Common myeloid progenitor, CD34-positive (primary cell): Measurements from ENCODE around the gene NFAT5.

Experiments
- CTCF ChIA-PET: fragments of 350-600 bp; sonication (Branson Sonifier 250); formaldehyde crosslinking; loops from one replicate; lab custom pipeline; 2021; ENCODE audit warnings: antibody characterized with exemption; lab: Charles Lee
- POLR2A ChIA-PET: fragments of 350-600 bp; sonication (Branson Sonifier 250); formaldehyde crosslinking; loops from one replicate; lab custom pipeline; 2021; ENCODE audit warnings: antibody characterized with exemption; lab: Charles Lee
- DNase-seq, 3 donors: peaks; one replicate each; pipeline versions ENCODE4 v3.0.0 to v3.0.0-alpha.2; 2013
- H3K27ac ChIP-seq, 2 experiments: 1 replicate in 1 of 2; 2 replicates in 1 of 2; pipeline ENCODE4 v1.7.0; 2013; ENCODE audit warnings: inconsistent platforms in 2 of 2, low read length in 2 of 2, mild to moderate bottlenecking in 2 of 2, low read depth in 1 of 2, moderate library complexity in 1 of 2; ENCODE audit not compliant: severe bottlenecking in 2 of 2, insufficient read depth in 1 of 2, poor library complexity in 1 of 2
- H3K27me3 ChIP-seq, 5 experiments: replicated peaks in 2 of 5; 1 replicate in 3 of 5; 2 replicates in 2 of 5; pipeline versions ENCODE4 v1.6.1 to v1.7.0; 2013; ENCODE audit warnings: low read length in 4 of 5, mild to moderate bottlenecking in 2 of 5, moderate library complexity in 2 of 5, inconsistent platforms in 1 of 5; ENCODE audit not compliant: insufficient read depth in 5 of 5, control insufficient read depth in 4 of 5
- H3K36me3 ChIP-seq, 4 experiments: 1 replicate in 2 of 4; 2 replicates in 2 of 4; pipeline versions ENCODE4 v1.6.1 to v1.7.0; 2013; ENCODE audit warnings: low read length in 3 of 4, control low read depth in 1 of 4, mild to moderate bottlenecking in 1 of 4; ENCODE audit not compliant: control insufficient read depth in 4 of 4, insufficient read depth in 4 of 4
- H3K4me1 ChIP-seq, 4 experiments: 1 replicate in 3 of 4; 2 replicates in 1 of 4; pipeline versions ENCODE4 v1.6.1 to v1.7.1; 2013; ENCODE audit warnings: low read length in 3 of 4, mild to moderate bottlenecking in 3 of 4, control low read depth in 1 of 4, inconsistent platforms in 1 of 4, moderate library complexity in 1 of 4; ENCODE audit not compliant: control insufficient read depth in 4 of 4, insufficient read depth in 4 of 4; ENCODE audit errors: control extremely low read depth in 1 of 4
- H3K4me3 ChIP-seq, 7 experiments: 1 replicate in 4 of 7; 2 replicates in 3 of 7; pipeline versions ENCODE4 v1.5.1 to v1.7.0; 2013; ENCODE audit warnings: mild to moderate bottlenecking in 7 of 7, low read length in 6 of 7, moderate library complexity in 6 of 7, inconsistent platforms in 2 of 7, low read depth in 2 of 7, control low read depth in 1 of 7; ENCODE audit not compliant: insufficient read depth in 4 of 7, control insufficient read depth in 1 of 7; ENCODE audit errors: extremely low read depth in 1 of 7
- H3K9me3 ChIP-seq, 5 experiments: 1 replicate in 4 of 5; 2 replicates in 1 of 5; pipeline versions ENCODE4 v1.6.1 to v1.7.1; 2013; ENCODE audit warnings: low read length in 4 of 5, mild to moderate bottlenecking in 2 of 5, inconsistent platforms in 1 of 5, low read depth in 1 of 5, moderate library complexity in 1 of 5; ENCODE audit not compliant: control insufficient read depth in 4 of 5, insufficient read depth in 2 of 5; ENCODE audit errors: control extremely low read depth in 1 of 5
- WGBS: methylation state at CpG from one replicate; pipeline ENCODE4 v1.1.5; 2013; ENCODE audit not compliant: insufficient coverage; 5-methylcytosine and 5-hydroxymethylcytosine counted together

NFAT5 gene

GRCh38 chr16:69606985-69607384, 41.2 kb downstream of the NFAT5 start:
- Histone ChIP-seq H3K27ac (no peak overlapping the region), H3K4me3 (no peak overlapping the region), H3K4me1 (no peaks in the 10 kb centered on the region), H3K9me3 (no peaks in the 10 kb centered on the region), H3K27me3 (no peaks in the 10 kb centered on the region), H3K36me3 (peaks cover 0 to 3% (median 0%) of the 10 kb centered on the region in 4 experiments)
- DNase-seq = no peak
- CTCF ChIA-PET = interaction anchor here (1.5 kb wide), 1 partner anchor 10 kb away, joined by 5 read pairs; no protein-coding TSS in a partner anchor
- POLR2A ChIA-PET = interaction anchor here (1.2 kb wide), 1 partner anchor 16 kb away, joined by 4 read pairs; no protein-coding TSS in a partner anchor

- H3K9me3 ChIP-seq = no peaks in the 10 kb centered on the region
- no peaks in the 10 kb centered on the region for H3K4me1 ChIP-seq
- H3K27ac ChIP-seq = no peak overlapping the region
- H3K36me3 ChIP-seq = peaks cover 0 to 3% (median 0%) of the 10 kb centered on the region in 4 experiments
- no peak overlapping the region for H3K4me3 ChIP-seq
- DNase-seq = no peak
- no peaks in the 10 kb centered on the region for H3K27me3 ChIP-seq
- ChIA-PET CTCF (interaction anchor here (1.9 kb wide), 1 partner anchor 11 kb away, joined by 5 read pairs; no protein-coding TSS in a partner anchor), POLR2A (no interaction called here)
Observed at GRCh38 chr16:69607674-69608073, 41.9 kb downstream of the NFAT5 start.

- no CpG with 5 or more reads among the region's 1 CpG for WGBS
- H3K27ac ChIP-seq = no peak overlapping the region
- H3K27me3 ChIP-seq = no peaks in the 10 kb centered on the region
- H3K36me3 ChIP-seq = no peaks in the 10 kb centered on the region
- peaks cover 0 to 13% (median 5%) of the 10 kb centered on the region in 4 experiments for H3K4me1 ChIP-seq
- H3K4me3 ChIP-seq = no peak overlapping the region
- POLR2A ChIA-PET = interaction anchor here (0.6 kb wide), 1 partner anchor 35 kb away, joined by 3 read pairs; no protein-coding TSS in a partner anchor
- no peaks in the 10 kb centered on the region for H3K9me3 ChIP-seq
- CTCF ChIA-PET = interaction anchor here (0.8 kb wide), 1 partner anchor 36 kb away, joined by 3 read pairs; no protein-coding TSS in a partner anchor
- DNase-seq = no peak
Observed at GRCh38 chr16:69610356-69610755, 44.6 kb downstream of the NFAT5 start.

- H3K27me3 ChIP-seq = no peaks in the 10 kb centered on the region
- ChIA-PET POLR2A (no interaction called here), CTCF (interaction anchor here (0.8 to 1.1 kb wide), 3 partner anchors 8 to 14 kb away, joined by 3 to 4 read pairs (median 3); no protein-coding TSS in a partner anchor)
- H3K27ac ChIP-seq = no peak overlapping the region
- no peak overlapping the region for H3K4me3 ChIP-seq
- peaks cover 0 to 4% (median 1%) of the 10 kb centered on the region in 4 experiments for H3K36me3 ChIP-seq
- DNase-seq = no peak
- H3K4me1 ChIP-seq = peaks cover 0 to 13% (median 5%) of the 10 kb centered on the region in 4 experiments
- no peaks in the 10 kb centered on the region for H3K9me3 ChIP-seq
Observed at GRCh38 chr16:69611103-69611640, 45.4 kb downstream of the NFAT5 start.

- DNase-seq = peak in 2 of 3 donors; percentile 47 to 53
- no CpG with 5 or more reads among the region's 1 CpG for WGBS
- Histone ChIP-seq H3K27me3 (no peaks in the 10 kb centered on the region), H3K27ac (peak overlapping the region in 1 of 2 experiments; percentile 17), H3K4me3 (peak overlapping the region in 1 of 7 experiments; percentile 16), H3K36me3 (peaks cover 0 to 9% (median 2%) of the 10 kb centered on the region in 4 experiments), H3K4me1 (peaks cover 2 to 13% (median 7%) of the 10 kb centered on the region in 4 experiments), H3K9me3 (no peaks in the 10 kb centered on the region)
- CTCF ChIA-PET = interaction anchor here (0.7 kb wide), 1 partner anchor 39 kb away, joined by 3 read pairs; no protein-coding TSS in a partner anchor
- POLR2A ChIA-PET = interaction anchor here (0.8 kb wide), 1 partner anchor 124 kb away, joined by 4 read pairs; no protein-coding TSS in a partner anchor
Observed at GRCh38 chr16:69613378-69614154, 47.8 kb downstream of the NFAT5 start.

- Histone ChIP-seq H3K27me3 (no peaks in the 10 kb centered on the region), H3K9me3 (no peaks in the 10 kb centered on the region), H3K27ac (no peak overlapping the region), H3K4me1 (peaks cover 6 to 28% (median 21%) of the 10 kb centered on the region in 4 experiments), H3K4me3 (no peak overlapping the region), H3K36me3 (peaks cover 0 to 11% (median 2%) of the 10 kb centered on the region in 4 experiments)
- DNase-seq = no peak
- ChIA-PET POLR2A (no interaction called here), CTCF (no interaction called here)
- WGBS = 94% methylated on average over 2 of the region's 2 CpGs
Observed at GRCh38 chr16:69615528-69615927, 49.8 kb downstream of the NFAT5 start.

- 100% methylated on average over 4 of the region's 4 CpGs for WGBS
- H3K36me3 ChIP-seq = peaks cover 0 to 11% (median 2%) of the 10 kb centered on the region in 4 experiments
- peaks cover 6 to 28% (median 21%) of the 10 kb centered on the region in 4 experiments for H3K4me1 ChIP-seq
- no peak overlapping the region for H3K27ac ChIP-seq
- DNase-seq = no peak
- ChIA-PET POLR2A (no interaction called here), CTCF (no interaction called here)
- H3K4me3 ChIP-seq = no peak overlapping the region
- no peaks in the 10 kb centered on the region for H3K27me3 ChIP-seq
- H3K9me3 ChIP-seq = no peaks in the 10 kb centered on the region
Observed at GRCh38 chr16:69616082-69616481, 50.3 kb downstream of the NFAT5 start.
